Lower lobe of right lung (tissue), 2 donors: ENCODE measurements around the gene RITA1. TPM values are rescaled to one million over a fixed set of nuclear protein-coding genes. Genes with fewer than 3 reads are reported as not detected.
A peak's percentile ranks its signal among the peaks of the same experiment; 100 is the strongest.

Experiments
- ATAC-seq, 2 donors: fragments of 200-7000 bp; cut with Tn5 transposase; one replicate each; pipeline ENCODE4 v1.9.1; 2020 to 2022; ENCODE audit warnings: mild to moderate bottlenecking in 2 of 2, moderate library complexity in 2 of 2
- DNase-seq: peaks from one replicate; pipeline ENCODE4 v3.0.0-alpha.2; 2020
- H3K27ac ChIP-seq: fragments of 200-600 bp; one replicate; pipeline ENCODE4 v1.8.0; 2022
- H3K27me3 ChIP-seq: fragments of 200-600 bp; one replicate; pipeline ENCODE4 v1.8.0; 2022; ENCODE audit warnings: low read depth
- H3K36me3 ChIP-seq: fragments of 200-600 bp; one replicate; pipeline ENCODE4 v1.8.0; 2022; ENCODE audit warnings: mild to moderate bottlenecking
- H3K4me1 ChIP-seq: fragments of 200-600 bp; one replicate; pipeline ENCODE4 v1.8.0; 2022
- H3K4me3 ChIP-seq: fragments of 200-600 bp; one replicate; pipeline ENCODE4 v1.8.0; 2022; ENCODE audit warnings: mild to moderate bottlenecking
- H3K9me3 ChIP-seq: fragments of 200-600 bp; one replicate; pipeline ENCODE4 v1.8.0; 2022
- CTCF ChIP-seq: fragments of 200-600 bp; IDR thresholded peaks from one replicate; pipeline ENCODE4 v1.8.0; 2022; ENCODE audit warnings: antibody characterized with exemption, mild to moderate bottlenecking
- intact Hi-C: fragments of 100-400 bp; cut with DNase I; formaldehyde crosslinking; loops from one replicate; pipeline ENCODE4 v1.11.0; 2022
- total RNA-seq: library from RNA; stranded (reverse); fragmentation: NEBNext Ultra II Directional; extraction: Animal tissue kit (Norgen Biotek cat#: 25700); gene quantifications from one replicate; pipeline ENCODE4 v1.2.1, GENCODE V29; 2021
- donor health status: DM: no; HTN: yes; CAD: no; lungs with severe emphysema.

RITA1 gene
- total RNA-seq, 1 donor from 2014 or later, result 14.2 TPM

DNA sequence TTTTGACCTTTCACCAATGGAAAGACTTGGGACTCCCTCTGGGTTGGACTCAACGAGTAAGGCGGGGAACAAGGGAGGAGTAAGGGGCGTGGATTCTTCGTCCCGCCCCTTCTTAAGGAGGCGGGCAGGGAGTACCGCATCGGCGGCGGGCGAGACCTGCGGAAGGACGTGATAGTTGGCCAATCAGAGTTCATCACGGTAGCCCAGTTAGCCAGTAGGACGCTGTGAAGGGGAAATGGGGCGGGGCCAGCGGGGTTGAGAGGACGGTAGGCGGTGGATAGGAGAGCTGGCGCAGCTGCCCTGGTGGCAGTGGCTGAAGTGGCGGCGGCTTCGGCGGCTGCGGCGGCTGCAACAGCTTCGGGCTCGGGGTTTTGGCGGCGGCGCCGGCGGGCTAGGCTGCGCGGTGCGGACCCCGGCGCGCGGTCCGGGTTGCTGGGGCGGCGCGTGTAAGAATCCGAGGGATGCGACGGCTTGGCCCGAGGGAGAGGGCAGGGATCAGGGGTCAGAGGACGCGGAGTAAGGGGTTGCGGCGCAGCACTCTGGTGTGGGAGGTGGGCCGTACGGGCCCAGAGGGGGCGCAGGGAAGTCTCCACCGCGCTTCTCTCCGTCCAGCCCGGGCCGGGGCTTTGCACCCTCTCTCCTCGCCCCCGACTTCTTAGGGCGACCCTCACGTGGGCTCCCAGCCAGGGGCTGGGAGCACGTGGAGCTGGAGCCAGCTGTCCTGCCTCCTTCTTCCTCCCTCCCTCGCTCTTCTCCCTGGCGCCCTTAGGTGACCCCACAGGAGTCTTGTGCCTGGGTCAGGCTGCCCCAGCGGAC lies 35.9 kb downstream of the RITA1 start, which contains the start of gene TPCN1:
Gene TPCN1, plus strand, starts transcription at position 284 of the 816 bp plus-strand sequence. CDS start 5,389 bp downstream, outside the sequence.
- peak; percentile 99 for DNase-seq
- Histone ChIP-seq H3K4me1 (peaks cover 45% of the 10 kb centered on the region), H3K4me3 (peak within 1 kb of the TSS; percentile 73), H3K36me3 (no peaks in the 10 kb centered on the region), H3K9me3 (no peaks in the 10 kb centered on the region), H3K27me3 (no peaks in the 10 kb centered on the region), H3K27ac (peak within 1 kb of the TSS; percentile 97)
- intact Hi-C loops, result no loop called here
- peak; percentile 98 for ATAC-seq
- no peak for TF ChIP-seq CTCF

DNA sequence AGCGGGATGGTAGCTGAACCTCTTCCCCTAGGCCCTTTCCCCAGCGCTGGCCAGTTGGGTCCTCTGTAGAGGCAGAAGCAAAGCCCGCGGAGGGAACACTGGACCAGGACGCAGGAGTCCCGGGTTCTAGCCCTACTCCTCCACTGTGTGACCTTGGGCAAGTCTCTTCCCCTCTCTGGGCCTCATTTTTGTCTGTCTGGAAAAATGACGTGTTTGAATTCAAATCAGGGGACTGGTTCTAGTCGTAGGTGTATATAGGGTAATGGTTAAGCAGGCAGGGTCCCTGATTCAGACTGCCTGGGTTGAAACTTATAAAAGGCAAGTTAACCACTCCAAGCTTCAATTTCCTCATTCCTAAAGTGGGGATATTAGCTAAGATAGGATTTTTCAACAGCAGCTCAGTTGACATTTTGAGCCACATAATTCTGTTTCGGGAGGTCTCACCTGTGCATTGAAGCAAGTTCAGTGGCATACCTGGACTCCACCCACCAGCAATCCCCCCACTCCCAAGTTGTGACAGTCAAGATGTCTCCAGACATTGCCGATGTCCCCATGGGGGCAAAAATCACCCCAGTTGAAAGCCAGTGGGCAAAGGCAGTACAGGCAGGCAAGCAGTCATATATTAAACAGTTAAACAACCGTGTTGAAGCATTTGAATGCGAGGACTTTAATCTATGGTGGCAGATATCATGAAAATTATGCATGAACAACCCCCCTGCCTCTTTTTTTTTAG lies 36.6 kb downstream of the RITA1 start:
- intact Hi-C loops, result no loop called here
- DNase-seq (no peak), ATAC-seq (no peak)
- Histone ChIP-seq H3K27me3 (no peaks in the 10 kb centered on the region), H3K9me3 (no peaks in the 10 kb centered on the region), H3K4me1 (peaks cover 53% of the 10 kb centered on the region), H3K36me3 (peaks cover 5% of the 10 kb centered on the region), H3K27ac (peak overlapping the region; percentile 97), H3K4me3 (peak overlapping the region; percentile 73)
- no peak for TF ChIP-seq CTCF

DNA sequence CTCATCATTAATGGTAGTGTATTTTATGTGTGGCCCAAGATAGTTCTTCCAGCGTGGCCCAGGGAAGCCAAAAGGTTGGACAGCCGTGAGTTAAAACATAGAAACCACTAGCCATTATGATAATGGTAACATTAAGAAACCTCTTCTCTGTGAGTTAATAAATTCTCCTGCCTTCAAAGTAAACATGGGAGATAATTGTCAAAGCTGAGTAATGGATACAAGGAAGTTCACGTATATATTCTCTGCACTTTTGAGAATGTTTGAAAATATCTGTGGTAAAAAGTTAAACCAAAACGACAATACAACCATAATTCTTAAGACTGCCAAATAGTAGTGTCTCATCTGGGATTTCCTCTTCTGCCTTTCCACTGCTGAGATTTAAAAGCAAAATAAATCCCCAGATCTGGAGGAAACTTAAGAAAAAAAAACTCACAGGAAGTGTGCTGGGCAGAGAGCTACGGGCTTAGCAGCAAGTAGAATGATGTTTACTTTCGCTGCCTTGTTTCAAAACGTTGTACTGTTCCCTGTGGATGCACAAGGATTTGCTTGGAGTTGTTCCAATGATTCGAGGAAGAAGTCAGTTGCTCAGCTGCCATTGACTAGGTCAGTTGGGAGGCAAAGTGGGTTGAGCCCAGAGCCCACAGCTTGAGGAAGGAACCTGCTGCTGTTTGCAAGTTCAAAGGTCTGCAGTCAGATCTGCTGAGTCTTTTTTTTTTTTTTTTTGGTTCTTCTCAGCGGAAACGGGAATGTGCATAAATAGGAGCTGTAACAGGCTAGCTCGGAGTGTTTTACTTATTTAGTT lies 37.4 kb downstream of the RITA1 start:
- no peak for TF ChIP-seq CTCF
- Histone ChIP-seq H3K36me3 (peaks cover 12% of the 10 kb centered on the region), H3K27me3 (no peaks in the 10 kb centered on the region), H3K27ac (peak overlapping the region; percentile 97), H3K9me3 (no peaks in the 10 kb centered on the region), H3K4me3 (peak overlapping the region; percentile 73), H3K4me1 (peaks cover 56% of the 10 kb centered on the region)
- DNase-seq, result no peak
- intact Hi-C loops, result no loop called here
- peak; percentile 13 to 22 for ATAC-seq

GRCh38 chr12:113224955-113225354 lies 39.4 kb downstream of the RITA1 start:
- Histone ChIP-seq H3K27ac (no peak overlapping the region), H3K4me1 (peaks cover 76% of the 10 kb centered on the region), H3K9me3 (no peaks in the 10 kb centered on the region), H3K4me3 (no peak overlapping the region), H3K27me3 (no peaks in the 10 kb centered on the region), H3K36me3 (peaks cover 32% of the 10 kb centered on the region)
- intact Hi-C loops, result no loop called here
- ATAC-seq (no peak), DNase-seq (no peak)
- TF ChIP-seq CTCF, result no peak
